Stimulated activated CD4-positive, alpha-beta T cell treated with anti-CD3 and anti-CD28 coated beads, Interleukin-1b, Interleukin-23, amount 100 ng/mL, for 1 hour (primary cell): ENCODE data around the gene POLR3C.

Experiments
- DNase-seq, 2 donors: peaks; one replicate each; pipeline ENCODE4 v3.0.0-alpha.2; 2020; ENCODE audit warnings: low read depth in 2 of 2

Gene POLR3C

DNA sequence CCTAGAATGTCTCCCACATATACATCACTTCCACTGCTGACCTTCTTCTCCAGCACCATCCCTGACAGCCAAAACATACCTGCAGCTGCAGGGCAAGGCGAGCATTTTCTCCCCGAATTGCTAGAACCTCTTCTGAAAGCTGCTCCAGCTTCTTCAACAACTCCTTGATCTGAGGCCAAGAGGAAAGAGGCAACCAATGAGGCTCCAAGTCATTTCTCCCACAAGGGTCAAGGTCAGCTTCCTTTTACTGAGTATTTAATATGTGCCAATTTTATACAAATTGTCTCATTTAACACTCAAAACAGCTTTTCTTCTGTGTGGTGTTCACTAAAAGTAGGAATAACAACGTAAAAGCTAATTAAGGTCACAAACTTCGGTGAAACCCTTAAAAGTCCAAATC, 44.2 kb downstream of the POLR3C start:
- no peak for DNase-seq

DNA sequence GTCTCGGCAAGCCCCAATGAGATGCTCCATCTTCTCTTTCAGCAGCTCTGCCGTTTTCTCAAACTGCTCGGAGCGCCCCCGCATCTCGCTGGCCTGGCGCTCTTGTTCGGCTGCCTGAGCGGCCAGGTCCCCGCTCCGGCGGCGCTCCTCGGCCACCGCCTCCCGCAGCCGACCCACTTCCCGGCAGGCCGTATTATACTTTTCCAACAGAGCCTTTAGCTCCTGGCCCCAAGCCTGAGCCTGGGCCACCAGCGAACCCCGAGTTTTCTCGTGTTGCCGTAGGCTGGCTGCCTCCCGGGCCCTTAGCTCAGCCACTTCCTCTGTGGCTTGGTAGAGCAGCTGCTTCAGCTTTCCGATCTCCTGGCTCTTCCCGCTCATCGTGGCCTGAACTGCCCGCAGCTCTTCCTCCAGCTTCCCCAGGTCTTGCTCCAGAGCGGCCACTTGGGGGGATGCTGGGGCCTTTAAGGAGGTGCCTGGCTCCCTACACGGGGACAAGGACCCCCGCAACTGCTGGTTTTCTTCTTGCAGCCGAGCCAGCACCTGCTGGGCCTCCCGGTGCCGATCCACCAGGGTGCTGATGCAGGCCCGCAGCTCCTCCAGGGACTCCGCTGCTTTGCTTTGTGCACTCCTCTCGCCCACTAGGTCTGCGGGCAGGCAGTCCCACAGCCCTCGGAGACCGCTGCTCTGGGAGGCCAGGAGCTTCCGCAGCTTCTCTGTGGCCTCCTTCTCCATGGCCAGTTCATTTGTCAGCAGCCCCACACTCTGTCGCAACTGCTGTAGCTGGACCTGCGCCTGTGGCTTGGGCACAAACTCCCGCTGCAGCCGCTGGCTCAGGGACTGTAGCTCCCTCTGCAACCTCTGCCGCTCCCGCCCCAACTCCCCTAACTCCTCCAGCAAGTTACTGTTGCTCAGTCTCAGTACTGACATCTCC, 48.3 kb downstream of the POLR3C start:
- no peak for DNase-seq

DNA sequence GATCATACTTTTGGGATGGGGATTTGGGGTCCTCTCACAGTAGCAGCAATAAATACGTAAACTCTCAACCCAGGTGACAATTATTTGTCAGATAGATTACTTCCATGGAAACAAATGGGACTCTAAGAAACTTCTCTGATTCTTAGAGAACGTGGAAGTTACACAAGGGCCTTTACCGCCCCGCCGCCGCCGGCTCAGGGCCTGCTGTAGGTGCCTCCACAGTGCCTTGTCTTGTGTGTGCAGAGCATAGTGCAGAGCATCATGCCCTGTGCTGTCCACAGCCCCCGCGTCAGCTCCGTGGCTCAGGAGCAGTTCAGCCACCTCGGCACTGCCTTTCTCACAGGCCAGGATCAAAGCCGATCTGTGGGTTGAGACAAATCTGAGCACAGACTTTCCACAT, 50.6 kb downstream of the POLR3C start:
- no peak for DNase-seq

- DNase-seq: no peak
These were observed 54.0 kb downstream of the POLR3C start for GRCh38 chr1:145877923-145878486.

GRCh38 chr1:145878724-145879123, 54.7 kb downstream of the POLR3C start:
- DNase-seq: no peak

DNA sequence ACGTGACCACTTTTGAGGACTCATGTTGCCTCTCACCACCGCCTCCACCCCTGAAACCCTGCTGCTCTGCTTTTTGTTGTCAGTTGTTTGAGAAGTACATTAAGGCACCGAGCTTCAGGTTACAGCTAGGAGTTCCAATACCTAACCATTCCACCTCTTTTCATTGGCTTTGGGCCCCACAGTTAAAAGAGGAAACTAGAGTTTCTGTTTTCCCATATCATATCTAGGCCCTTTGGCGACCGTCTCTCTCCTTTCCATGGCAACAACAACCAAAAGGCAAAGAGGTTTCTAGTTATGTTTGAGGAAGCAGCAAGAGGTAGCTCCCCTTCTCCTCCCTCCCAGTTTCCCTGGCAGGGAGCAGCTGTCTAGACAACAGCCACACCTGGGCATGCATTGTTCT, 55.8 kb downstream of the POLR3C start:
- DNase-seq: no peak

GRCh38 chr1:145884675-145885074, 60.7 kb downstream of the POLR3C start:
- no peak for DNase-seq

DNA sequence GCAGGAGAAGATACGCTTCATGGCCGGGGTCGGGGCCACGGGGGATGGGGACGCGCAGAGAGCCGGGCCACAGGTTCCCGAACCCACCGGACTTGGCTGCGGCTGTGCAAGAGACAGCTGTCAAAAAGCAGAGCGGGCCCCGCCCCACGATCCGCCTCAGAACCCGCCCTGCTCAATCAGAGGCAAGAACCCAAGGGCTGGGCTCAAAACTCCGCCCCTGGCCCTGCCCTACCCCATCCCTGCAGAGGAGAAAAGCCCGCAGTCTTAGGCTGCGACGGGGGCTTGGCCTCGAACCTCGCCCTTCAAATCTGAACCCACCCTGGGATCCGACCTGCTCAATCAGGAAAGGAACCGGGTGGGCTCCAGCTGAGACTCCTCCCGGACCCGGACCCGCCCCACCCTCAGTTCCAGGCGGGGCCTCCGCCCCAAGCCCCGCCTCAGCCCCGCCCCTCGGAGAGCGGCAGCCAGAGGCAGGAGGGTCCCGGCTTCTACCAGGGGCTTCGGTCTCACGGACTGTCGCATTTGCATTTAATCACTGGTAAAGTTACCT, 61.8 kb downstream of the POLR3C start, which contains the start of gene ANKRD35:
Gene ANKRD35 (minus strand): TSS at position 129 of the 550 bp plus-strand sequence. CDS start 108 bp downstream, at position 21.
- peak; percentile 43 to 76 for DNase-seq

DNA sequence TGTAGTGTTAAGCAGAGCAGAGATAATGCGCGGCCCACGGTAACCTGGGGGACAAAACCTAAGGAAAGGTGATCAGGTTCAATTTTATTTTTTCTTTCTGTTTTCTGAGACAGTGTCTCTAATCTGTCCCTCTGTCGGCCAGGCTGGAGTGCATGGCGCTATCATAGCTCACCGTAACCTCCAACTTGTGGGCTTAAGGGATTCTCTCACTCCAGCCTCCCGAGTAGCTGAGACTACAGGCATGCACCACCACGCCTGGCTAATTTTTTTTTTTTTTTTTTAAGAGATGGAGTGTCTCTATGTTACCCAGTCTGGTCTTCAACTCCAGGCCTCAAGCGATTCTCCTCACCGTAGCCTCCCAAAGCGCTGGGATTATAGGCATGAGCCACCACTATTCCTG, 62.4 kb downstream of the POLR3C start:
- DNase-seq: no peak

- DNase-seq: no peak
These were observed 62.8 kb downstream of the POLR3C start for GRCh38 chr1:145886816-145887215.

- DNase-seq: no peak
These were observed 63.6 kb downstream of the POLR3C start for GRCh38 chr1:145887631-145888030.

DNA sequence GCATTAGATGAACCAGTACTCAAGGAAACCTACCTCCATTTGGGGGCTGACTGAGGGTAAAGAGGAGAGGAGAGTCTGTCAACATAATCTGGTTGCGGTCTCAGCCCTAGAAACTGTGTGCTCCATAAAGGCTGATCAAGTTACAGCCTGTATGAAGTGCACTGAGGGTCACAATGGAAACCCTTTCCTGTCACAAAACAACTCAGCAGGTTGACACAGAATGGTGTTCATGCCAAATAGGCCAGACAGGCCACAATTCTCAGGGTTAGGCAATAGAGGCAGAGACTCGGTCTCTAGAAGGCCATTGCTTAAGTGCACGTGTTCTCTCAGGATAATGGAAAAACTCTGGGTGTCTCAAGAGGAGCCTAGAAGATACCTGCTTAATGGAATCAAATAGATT, 65.7 kb downstream of the POLR3C start:
- no peak for DNase-seq

DNA sequence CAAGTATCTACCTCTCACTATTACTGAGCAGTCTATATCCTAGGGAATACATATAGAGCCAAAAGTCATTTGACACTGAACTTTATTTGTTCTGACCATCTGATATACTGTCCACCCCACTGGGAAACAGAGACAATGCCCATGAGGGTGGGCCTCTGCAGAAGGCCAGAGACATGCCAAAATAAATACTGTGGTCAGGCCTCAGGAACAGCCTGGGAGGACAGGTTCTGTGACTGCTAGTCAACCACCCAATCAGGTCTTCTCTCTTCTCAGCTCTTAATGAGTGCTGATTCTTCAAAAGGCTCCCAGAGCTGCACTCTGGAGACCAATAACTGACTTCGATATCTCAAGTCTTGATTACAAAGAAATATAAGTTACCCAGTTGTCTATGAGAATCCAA, 67.1 kb downstream of the POLR3C start:
- DNase-seq: no peak

- peak in 1 of 2 donors; percentile 28 for DNase-seq
These were observed 67.8 kb downstream of the POLR3C start for GRCh38 chr1:145891587-145892485.

DNA sequence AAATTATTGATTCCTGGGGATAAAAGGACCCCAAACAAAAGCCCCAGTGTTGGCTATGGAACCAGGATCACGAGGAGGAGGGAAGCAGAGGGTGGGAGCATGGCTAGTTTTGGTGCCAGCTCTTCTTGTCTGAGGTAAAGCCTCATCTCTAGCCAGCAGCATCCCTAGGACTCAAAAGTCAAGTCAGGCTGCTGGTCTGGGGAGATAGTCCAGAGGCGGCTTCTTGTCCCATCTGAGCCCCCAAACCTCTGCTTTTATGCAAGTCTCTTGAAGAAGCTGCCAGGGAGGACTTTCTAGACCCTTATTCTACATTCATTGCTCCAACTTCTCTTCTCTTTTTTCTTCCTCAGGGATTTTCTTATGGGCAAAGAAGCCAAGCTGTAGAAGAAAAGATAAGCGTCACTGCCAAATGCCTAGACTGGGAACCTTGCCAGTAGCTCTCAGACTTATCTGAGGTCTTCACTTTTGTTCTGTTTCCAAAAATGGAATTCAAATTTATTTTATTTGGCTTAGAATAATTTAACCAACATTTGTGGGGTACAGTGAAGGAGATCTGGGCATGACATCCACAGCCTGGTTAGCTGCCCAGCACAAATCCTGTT, 68.6 kb downstream of the POLR3C start:
- DNase-seq: no peak

GRCh38 chr1:145893306-145894055, 69.5 kb downstream of the POLR3C start:
- no peak for DNase-seq
